Motor neuron (in vitro differentiated cells): Measurements from ENCODE around the gene TLK2. TPM values are rescaled to one million over a fixed set of nuclear protein-coding genes. Genes with fewer than 3 reads are reported as not detected.
A peak's percentile ranks its signal among the peaks of the same experiment; 100 is the strongest.

Experiments used
- ATAC-seq, 8 experiments: fragments of 200-7000 bp; cut with Tn5 transposase; replicated peaks in 6 of 8; 2 replicates each; pipeline ENCODE4 v1.8.0; 2021; ENCODE audit warnings: mild to moderate bottlenecking in 8 of 8, moderate library complexity in 8 of 8
- H3K27ac ChIP-seq, 2 donors: fragments of 250-450 bp; sonication (Bioruptor Pico); 2 replicates each; pipeline ENCODE4 v1.9.0; 2021; ENCODE audit warnings: antibody characterized with exemption in 2 of 2, mild to moderate bottlenecking in 2 of 2, moderate library complexity in 1 of 2
- H3K4me1 ChIP-seq, 2 donors: fragments of 250-450 bp; sonication (Bioruptor Pico); replicated peaks in 1 of 2; 2 replicates each; pipeline ENCODE4 v1.6.1; 2021; ENCODE audit warnings: antibody characterized with exemption in 2 of 2, mild to moderate bottlenecking in 2 of 2, moderate library complexity in 1 of 2
- H3K4me3 ChIP-seq, 5 donors: fragments of 250-450 bp; sonication (Bioruptor Pico); 2 replicates each; pipeline ENCODE4 v1.9.0; 2021; ENCODE audit warnings: antibody characterized with exemption in 5 of 5, mild to moderate bottlenecking in 5 of 5, moderate library complexity in 4 of 5
- WGBS, 10 experiments: fragments of 450-650 bp; shearing (Covaris generic); methylation state at CpG; one replicate each; pipeline ENCODE4 v1.0.0; 2022; 5-methylcytosine and 5-hydroxymethylcytosine counted together
- in situ Hi-C, 9 experiments: fragments of 400-800 bp; cut with MboI; loops; one replicate each; pipeline ENCODE4 v1.15.0; 2021; ENCODE audit warnings: low sequenced_read_pairs in 9 of 9, low pct_unique_long_range_greater_than_20kb in 2 of 9; ENCODE audit not compliant: unreplicated experiment in 9 of 9
- total RNA-seq, 8 experiments: library from RNA; unstranded; fragments of 300-600 nt; gene quantifications; 2 replicates each; pipeline versions ENCODE4 v1.2.3 to v1.2.4, GENCODE V29; 2022

TLK2 gene
- total RNA-seq, 8 experiments from 2014 or later, result 25.2 to 54.5 (median 49.5) TPM

- in situ Hi-C loops, result no loop called here
- peaks cover 28 to 30% of the 10 kb centered on the region in 2 donors for H3K4me1 ChIP-seq
- no peak overlapping the region for H3K4me3 ChIP-seq
- no peak for ATAC-seq
- WGBS, 10 experiments, result 88 to 100% (median 98%) methylated on average over 2 to 6 of the region's 7 CpGs
- H3K27ac ChIP-seq, result no peak overlapping the region
Measured at GRCh38 chr17:62649570-62649969, 170.9 kb downstream of the TLK2 start.

DNA sequence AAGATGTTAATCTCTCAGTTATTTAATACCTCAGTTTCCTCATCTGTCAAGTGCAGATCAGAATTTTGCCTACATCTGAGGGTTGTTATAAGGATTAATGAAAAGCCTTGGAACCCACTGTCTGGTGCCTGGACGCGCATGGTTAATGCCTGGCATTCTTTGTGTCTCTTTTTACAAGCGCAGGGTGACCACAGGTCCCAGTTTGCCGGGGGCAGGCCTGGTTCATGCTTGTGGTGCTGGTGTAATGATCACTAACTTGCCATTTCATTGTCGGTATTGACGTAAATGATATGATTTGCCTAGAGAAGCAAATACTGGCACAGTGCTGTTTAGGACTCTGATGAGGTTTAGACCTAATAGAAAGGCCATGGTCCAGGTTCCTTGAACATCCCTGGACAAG is 172.0 kb downstream of the TLK2 start:
- ATAC-seq, result no peak
- in situ Hi-C loops, result no loop called here
- WGBS, 10 experiments, result 87 to 100% (median 100%) methylated on average over 1 to 4 of the region's 6 CpGs; no CpG with 5 or more reads in 2 of the 10 experiments
- H3K4me1 ChIP-seq, result peaks cover 25 to 28% of the 10 kb centered on the region in 2 donors
- H3K4me3 ChIP-seq, result no peak overlapping the region
- H3K27ac ChIP-seq, result no peak overlapping the region

DNA sequence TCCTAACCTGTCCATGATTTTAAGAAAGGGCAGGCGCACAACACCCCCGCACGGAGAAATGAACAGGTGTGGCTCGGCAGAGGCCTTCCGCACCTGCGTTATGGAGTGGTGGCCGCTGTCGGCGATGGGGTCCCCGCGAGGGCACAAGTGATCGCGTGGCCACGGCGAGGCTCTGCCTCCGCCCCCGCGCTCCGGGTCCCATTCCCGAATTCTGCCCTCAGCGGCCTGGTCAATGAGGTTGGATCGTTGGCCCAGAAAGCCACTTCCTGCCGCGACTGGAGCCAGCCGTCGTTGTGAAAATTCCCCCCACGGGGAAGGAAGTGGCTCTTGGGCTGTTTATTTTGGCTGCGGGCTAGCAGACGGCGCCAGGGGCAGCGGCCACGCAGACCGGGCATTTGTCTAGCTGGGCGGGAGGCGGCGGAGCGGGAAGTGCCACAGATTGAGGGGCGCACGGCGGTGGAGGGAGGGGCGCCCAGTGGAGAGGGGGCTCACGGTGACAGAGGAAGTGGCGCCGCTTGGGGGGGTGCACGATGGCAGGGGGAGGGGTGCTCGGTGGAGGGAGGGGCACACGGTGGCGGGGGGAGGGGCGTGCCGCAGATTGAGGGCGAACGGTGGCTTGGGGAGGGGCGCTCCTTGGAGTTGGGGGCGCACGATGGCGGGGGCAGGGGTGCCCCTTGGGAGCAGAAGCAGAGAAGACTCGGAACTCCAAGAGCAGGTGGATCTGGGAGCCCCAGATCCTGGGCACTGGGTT is 173.8 kb downstream of the TLK2 start:
- H3K27ac ChIP-seq, result peak overlapping the region; percentile 88 to 93
- peak overlapping the region; percentile 14 to 33 (median 27) for H3K4me3 ChIP-seq
- 40 to 60% (median 60%) methylated on average over 1 to 4 of the region's 57 CpGs; no CpG with 5 or more reads in 7 of the 10 experiments for WGBS, 10 experiments
- peak in 6 of 8 experiments; percentile 4 to 19 (median 10) for ATAC-seq
- peaks cover 25 to 32% of the 10 kb centered on the region in 2 donors for H3K4me1 ChIP-seq
- in situ Hi-C loops, result no loop called here

DNA sequence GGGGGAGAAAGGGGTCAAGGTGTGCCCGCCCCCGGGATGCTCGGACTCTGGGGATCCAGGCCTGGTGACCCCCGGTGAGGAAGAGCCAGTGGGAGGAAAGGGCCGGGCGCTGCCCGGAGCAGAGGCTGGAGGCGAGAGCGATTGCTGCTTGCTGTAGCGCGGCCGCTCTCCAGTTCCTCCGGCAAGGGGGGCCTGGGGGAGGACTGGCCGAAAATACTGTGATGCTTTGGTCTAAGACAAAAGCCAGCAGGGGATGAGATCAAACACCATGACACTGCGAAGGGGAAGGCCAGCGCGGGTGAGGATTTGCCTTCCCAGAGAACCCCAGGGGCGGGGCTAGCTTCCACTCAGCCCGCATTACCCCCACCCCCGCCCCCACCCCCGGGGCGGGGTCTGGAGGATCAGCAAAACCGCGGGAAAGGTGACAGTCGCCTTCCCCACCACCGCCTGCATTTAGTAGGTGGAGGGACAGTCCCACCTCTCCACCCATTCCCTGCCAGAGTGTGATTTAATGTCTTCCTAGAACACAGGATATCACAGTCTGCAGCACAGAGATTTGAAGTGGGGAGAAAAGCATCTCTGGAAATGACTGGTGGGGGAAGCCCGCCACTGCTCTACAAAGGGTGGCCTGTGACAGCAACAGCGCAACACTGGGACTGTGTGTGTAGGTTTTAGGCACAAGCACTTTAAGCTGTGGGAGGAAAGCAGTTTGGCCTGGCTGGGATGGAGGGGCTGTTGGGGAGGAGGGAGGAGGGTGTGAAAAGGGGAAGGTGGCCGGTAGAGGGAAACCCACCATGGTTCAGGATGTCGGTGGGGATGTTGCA is 174.6 kb downstream of the TLK2 start:
- whole genome bisulfite sequencing, 10 experiments, result 0% methylated on average over 1 to 8 of the region's 30 CpGs; no CpG with 5 or more reads in 8 of the 10 experiments
- Histone ChIP-seq H3K4me3 (peak overlapping the region; percentile 14 to 33 (median 27)), H3K27ac (peak overlapping the region; percentile 88 to 93), H3K4me1 (peaks cover 28 to 38% of the 10 kb centered on the region in 2 donors)
- peak; percentile 57 to 85 (median 78) for ATAC-seq
- in situ Hi-C loops, result no loop called here

GRCh38 chr17:62653826-62654761 is 175.5 kb downstream of the TLK2 start:
- peak overlapping the region; percentile 88 to 93 for H3K27ac ChIP-seq

GRCh38 chr17:62655656-62656055 is 177.0 kb downstream of the TLK2 start:
- H3K4me3 ChIP-seq, result no peak overlapping the region
- in situ Hi-C loops, result no loop called here
- WGBS, 10 experiments, result 50 to 100% (median 94%) methylated on average over 1 to 5 of the region's 6 CpGs
- ATAC-seq, result no peak
- H3K4me1 ChIP-seq, result peaks cover 28 to 38% of the 10 kb centered on the region in 2 donors
- no peak overlapping the region for H3K27ac ChIP-seq

More at GRCh38 chr17:62653826-62654761, 175.5 kb downstream of the TLK2 start:
- ATAC-seq, result peak in 7 of 8 experiments; percentile 25 to 91 (median 54)
- 18 to 80% (median 50%) methylated on average over 1 to 5 of the region's 19 CpGs; no CpG with 5 or more reads in 3 of the 10 experiments for WGBS, 10 experiments
- Histone ChIP-seq H3K4me3 (peak overlapping the region in 2 of 5 donors; percentile 27 to 33), H3K4me1 (peaks cover 28 to 38% of the 10 kb centered on the region in 2 donors)
- in situ Hi-C loops, result no loop called here

GRCh38 chr17:62656446-62656845 is 177.8 kb downstream of the TLK2 start:
- in situ Hi-C loops, result no loop called here
- Histone ChIP-seq H3K4me1 (peaks cover 28 to 38% of the 10 kb centered on the region in 2 donors), H3K27ac (no peak overlapping the region), H3K4me3 (no peak overlapping the region)
- ATAC-seq, result no peak
- WGBS, 10 experiments, result 50 to 80% (median 67%) methylated on average over 1 of the region's 1 CpG; no CpG with 5 or more reads in 5 of the 10 experiments

DNA sequence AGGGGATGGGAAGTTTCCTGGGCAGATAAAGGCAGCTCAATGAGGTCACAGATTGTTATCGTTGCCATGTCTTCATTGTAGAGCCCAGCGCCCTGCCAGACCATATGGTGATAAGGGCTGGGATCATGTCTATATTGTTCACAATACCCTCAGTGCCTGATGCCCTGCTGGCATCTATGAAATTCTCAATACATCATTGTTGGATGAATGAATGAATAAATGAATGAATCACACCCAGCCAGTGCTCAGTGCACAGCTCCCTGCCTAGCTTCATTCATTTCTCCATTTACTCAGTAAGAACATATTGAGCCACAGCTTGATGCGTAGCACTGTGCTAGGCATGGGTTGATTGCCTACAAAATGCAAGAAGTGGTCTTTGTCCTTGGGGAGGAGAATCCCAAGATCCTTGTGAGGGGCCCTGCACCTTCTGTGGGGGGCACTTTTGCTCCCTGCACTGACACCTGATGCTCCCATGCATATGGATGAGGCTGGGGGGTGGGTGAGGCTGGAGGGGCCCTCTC is 178.6 kb downstream of the TLK2 start:
- Histone ChIP-seq H3K4me3 (no peak overlapping the region), H3K4me1 (peaks cover 25 to 36% of the 10 kb centered on the region in 2 donors), H3K27ac (no peak overlapping the region)
- no peak for ATAC-seq
- in situ Hi-C loops, result no loop called here
- WGBS, 10 experiments, result 80 to 100% (median 80%) methylated on average over 1 to 3 of the region's 3 CpGs; no CpG with 5 or more reads in 5 of the 10 experiments

GRCh38 chr17:62657690-62658089 is 179.1 kb downstream of the TLK2 start:
- Histone ChIP-seq H3K4me3 (no peak overlapping the region), H3K27ac (peak overlapping the region; percentile 55 to 76), H3K4me1 (peaks cover 21 to 32% of the 10 kb centered on the region in 2 donors)
- in situ Hi-C loops, result no loop called here
- 5 to 50% (median 20%) methylated on average over 1 to 4 of the region's 9 CpGs; no CpG with 5 or more reads in 7 of the 10 experiments for WGBS, 10 experiments
- no peak for ATAC-seq

GRCh38 chr17:62658136-62658920 is 179.7 kb downstream of the TLK2 start:
- H3K4me3 ChIP-seq, result no peak overlapping the region
- peaks cover 15 to 26% of the 10 kb centered on the region in 2 donors for H3K4me1 ChIP-seq
- no peak for ATAC-seq
- peak overlapping the region; percentile 55 to 76 for H3K27ac ChIP-seq
- 67 to 100% (median 83%) methylated on average over 2 to 14 of the region's 15 CpGs; no CpG with 5 or more reads in 1 of the 10 experiments for WGBS, 10 experiments
- in situ Hi-C loops, result no loop called here

- 51 to 100% (median 94%) methylated on average over 1 to 2 of the region's 2 CpGs for WGBS, 10 experiments
- H3K27ac ChIP-seq, result no peak overlapping the region
- peaks cover 3 to 11% of the 10 kb centered on the region in 2 donors for H3K4me1 ChIP-seq
- no peak overlapping the region for H3K4me3 ChIP-seq
- in situ Hi-C loops, result no loop called here
- ATAC-seq, result no peak
Measured at GRCh38 chr17:62660629-62661118, 182.0 kb downstream of the TLK2 start.
